Mesendoderm (in vitro differentiated cells): ENCODE results near the gene RPS6KA5.
"Not testable (repeated sequence)": the region's sequence is repeated elsewhere in the genome, so short reads cannot be mapped to it uniquely, and the experiment has no call there.

Experiments used
- DNase-seq: peaks from one replicate; pipeline ENCODE4 v3.0.0; 2013
- H2AK5ac ChIP-seq: 2 replicates; pipeline ENCODE4 v1.6.1; 2013; ENCODE audit warnings: low read length, inconsistent platforms
- H2BK120ac ChIP-seq: 2 replicates; pipeline ENCODE4 v1.6.1; 2013; ENCODE audit warnings: low read depth, mild to moderate bottlenecking, low read length, moderate library complexity, mixed read lengths
- H2BK15ac ChIP-seq: replicated peaks from 2 replicates; pipeline ENCODE4 v1.6.1; 2013; ENCODE audit warnings: low read depth, mild to moderate bottlenecking, moderate library complexity
- H2BK5ac ChIP-seq: 2 replicates; pipeline ENCODE4 v1.6.1; 2013; ENCODE audit warnings: low read length, inconsistent platforms
- H3K18ac ChIP-seq: 2 replicates; pipeline ENCODE4 v1.6.1; 2013; ENCODE audit warnings: mild to moderate bottlenecking, low read length, mixed read lengths
- H3K23ac ChIP-seq: one replicate; pipeline ENCODE4 v1.6.1; 2013; ENCODE audit warnings: low read length
- H3K27ac ChIP-seq: 2 replicates; pipeline ENCODE4 v1.5.1; 2013; ENCODE audit warnings: low read depth, mild to moderate bottlenecking, inconsistent platforms, low read length, moderate library complexity
- H3K27me3 ChIP-seq: 2 replicates; pipeline ENCODE4 v1.6.1; 2013; ENCODE audit warnings: low read length, control low read depth, mild to moderate bottlenecking, inconsistent platforms; ENCODE audit not compliant: insufficient read depth, poor library complexity
- H3K36me3 ChIP-seq: 2 replicates; pipeline ENCODE4 v1.6.1; 2013; ENCODE audit warnings: low read length, inconsistent platforms; ENCODE audit not compliant: control insufficient read depth, insufficient read depth
- H3K4ac ChIP-seq: one replicate; pipeline ENCODE4 v1.6.1; 2013; ENCODE audit warnings: low read depth, mild to moderate bottlenecking, low read length, moderate library complexity
- H3K4me1 ChIP-seq: 2 replicates; pipeline ENCODE4 v1.6.1; 2013; ENCODE audit warnings: low read depth, low read length, inconsistent platforms; ENCODE audit not compliant: control insufficient read depth
- H3K4me2 ChIP-seq: 2 replicates; pipeline ENCODE4 v1.6.1; 2013; ENCODE audit warnings: low read length
- H3K4me3 ChIP-seq: 2 replicates; pipeline ENCODE4 v1.5.1; 2013; ENCODE audit warnings: mild to moderate bottlenecking, low read length
- H3K56ac ChIP-seq: one replicate; pipeline ENCODE4 v1.6.1; 2013; ENCODE audit warnings: low read length
- H3K79me1 ChIP-seq: 2 replicates; pipeline ENCODE4 v1.6.1; 2013; ENCODE audit warnings: low read length, inconsistent platforms
- H3K79me2 ChIP-seq: 2 replicates; pipeline ENCODE4 v1.6.1; 2013; ENCODE audit warnings: mild to moderate bottlenecking, low read length; ENCODE audit not compliant: control insufficient read depth, insufficient read depth
- H3K9ac ChIP-seq: 2 replicates; pipeline ENCODE4 v1.6.1; 2013; ENCODE audit warnings: low read length, inconsistent platforms
- H4K5ac ChIP-seq: one replicate; pipeline ENCODE4 v1.6.1; 2013; ENCODE audit warnings: low read length
- H4K8ac ChIP-seq: one replicate; pipeline ENCODE4 v1.6.1; 2013; ENCODE audit warnings: low read depth, mild to moderate bottlenecking, control low read depth, low read length, moderate library complexity
- whole genome bisulfite sequencing: extraction: QIAGEN DNeasy Blood & Tissue Kit; methylation state at CpG from one replicate; pipeline ENCODE4 v1.1.7; 2013; ENCODE audit warnings: low lambda C conversion rate, missing lambda C conversion rate; ENCODE audit not compliant: insufficient coverage; ENCODE audit errors: extremely low coverage; 5-methylcytosine and 5-hydroxymethylcytosine counted together

Gene RPS6KA5

GRCh38 chr14:90986510-90986909 lies 73.9 kb downstream of the RPS6KA5 start:
- Histone ChIP-seq H4K8ac (no peak overlapping the region), H3K36me3 (no peaks in the 10 kb centered on the region), H2BK5ac (no peak overlapping the region), H3K23ac (no peak overlapping the region), H3K4ac (no peak overlapping the region), H3K4me2 (no peak overlapping the region), H3K56ac (no peak overlapping the region), H3K27me3 (no peaks in the 10 kb centered on the region), H2BK120ac (no peak overlapping the region), H3K4me3 (no peak overlapping the region), H3K4me1 (no peaks in the 10 kb centered on the region), H3K79me2 (no peaks in the 10 kb centered on the region), H3K79me1 (no peaks in the 10 kb centered on the region), H3K27ac (no peak overlapping the region), H4K5ac (no peak overlapping the region), H3K18ac (no peak overlapping the region), H2BK15ac (no peak overlapping the region), H2AK5ac (no peak overlapping the region), H3K9ac (no peak overlapping the region)
- peak; percentile 19 for DNase-seq
- no CpG with 5 or more reads among the region's 1 CpG for WGBS

- H3K23ac ChIP-seq = no peak overlapping the region
- H3K4ac ChIP-seq = no peak overlapping the region
- no peak overlapping the region for H4K5ac ChIP-seq
- no peak overlapping the region for H2BK5ac ChIP-seq
- no peak overlapping the region for H4K8ac ChIP-seq
- H3K4me3 ChIP-seq = no peak overlapping the region
- H3K18ac ChIP-seq = no peak overlapping the region
- H3K56ac ChIP-seq = no peak overlapping the region
- H3K79me1 ChIP-seq = no peaks in the 10 kb centered on the region
- no CpG with 5 or more reads among the region's 1 CpG for WGBS
- no peaks in the 10 kb centered on the region for H3K4me1 ChIP-seq
- H2AK5ac ChIP-seq = no peak overlapping the region
- H3K9ac ChIP-seq = no peak overlapping the region
- no peak for DNase-seq
- no peak overlapping the region for H3K4me2 ChIP-seq
- H3K27me3 ChIP-seq = no peaks in the 10 kb centered on the region
- no peak overlapping the region for H2BK120ac ChIP-seq
- H3K27ac ChIP-seq = no peak overlapping the region
- no peaks in the 10 kb centered on the region for H3K36me3 ChIP-seq
- no peaks in the 10 kb centered on the region for H3K79me2 ChIP-seq
- no peak overlapping the region for H2BK15ac ChIP-seq
Measured at GRCh38 chr14:90985601-90986242, 74.7 kb downstream of the RPS6KA5 start.

GRCh38 chr14:90983560-90983959 lies 76.9 kb downstream of the RPS6KA5 start:
- no peaks in the 10 kb centered on the region for H3K79me1 ChIP-seq
- H4K5ac ChIP-seq = no peak overlapping the region
- H3K23ac ChIP-seq = no peak overlapping the region

GRCh38 chr14:90981636-90982035 lies 78.8 kb downstream of the RPS6KA5 start:
- no peaks in the 10 kb centered on the region for H3K79me2 ChIP-seq

More at GRCh38 chr14:90983560-90983959, 76.9 kb downstream of the RPS6KA5 start:
- no peak overlapping the region for H3K4me2 ChIP-seq
- H4K8ac ChIP-seq = no peak overlapping the region
- H3K79me2 ChIP-seq = no peaks in the 10 kb centered on the region
- H3K9ac ChIP-seq = no peak overlapping the region
- no CpG with 5 or more reads among the region's 4 CpGs for WGBS
- H2BK5ac ChIP-seq = no peak overlapping the region
- H3K27ac ChIP-seq = no peak overlapping the region
- H2BK120ac ChIP-seq = no peak overlapping the region
- H3K27me3 ChIP-seq = no peaks in the 10 kb centered on the region
- H3K4me3 ChIP-seq = no peak overlapping the region
- H3K4me1 ChIP-seq = no peaks in the 10 kb centered on the region
- H3K18ac ChIP-seq = no peak overlapping the region
- no peak overlapping the region for H2AK5ac ChIP-seq
- H3K56ac ChIP-seq = no peak overlapping the region
- no peak for DNase-seq
- H3K4ac ChIP-seq = no peak overlapping the region
- H2BK15ac ChIP-seq = no peak overlapping the region
- no peaks in the 10 kb centered on the region for H3K36me3 ChIP-seq

GRCh38 chr14:90980636-90981035 lies 79.8 kb downstream of the RPS6KA5 start:
- not testable (repeated sequence) for H3K4me2 ChIP-seq, H3K4ac ChIP-seq, H3K23ac ChIP-seq, H3K27ac ChIP-seq, H3K79me1 ChIP-seq, H3K56ac ChIP-seq, DNase-seq, H3K9ac ChIP-seq, H2AK5ac ChIP-seq, H3K18ac ChIP-seq, H3K4me3 ChIP-seq, H4K8ac ChIP-seq, H4K5ac ChIP-seq, H3K79me2 ChIP-seq, H3K4me1 ChIP-seq, H2BK5ac ChIP-seq, H3K36me3 ChIP-seq, H2BK120ac ChIP-seq, H2BK15ac ChIP-seq, H3K27me3 ChIP-seq
- WGBS = no CpG with 5 or more reads among the region's 3 CpGs

More at GRCh38 chr14:90981636-90982035, 78.8 kb downstream of the RPS6KA5 start:
- no peak overlapping the region for H4K8ac ChIP-seq
- no peak overlapping the region for H2BK120ac ChIP-seq
- no peak overlapping the region for H2AK5ac ChIP-seq
- no peak overlapping the region for H2BK15ac ChIP-seq
- no peak overlapping the region for H3K23ac ChIP-seq
- no peaks in the 10 kb centered on the region for H3K4me1 ChIP-seq
- H2BK5ac ChIP-seq = no peak overlapping the region
- no peaks in the 10 kb centered on the region for H3K36me3 ChIP-seq
- no peak overlapping the region for H3K9ac ChIP-seq
- no peak overlapping the region for H3K56ac ChIP-seq
- H3K18ac ChIP-seq = no peak overlapping the region
- no peak overlapping the region for H3K4me3 ChIP-seq
- H3K4ac ChIP-seq = no peak overlapping the region
- H3K4me2 ChIP-seq = no peak overlapping the region
- no peak overlapping the region for H4K5ac ChIP-seq
- H3K79me1 ChIP-seq = no peaks in the 10 kb centered on the region
- no peak overlapping the region for H3K27ac ChIP-seq
- DNase-seq = peak; percentile 12
- H3K27me3 ChIP-seq = no peaks in the 10 kb centered on the region
- WGBS = no CpG with 5 or more reads among the region's 3 CpGs

- Histone ChIP-seq H3K56ac (no peak overlapping the region), H3K18ac (no peak overlapping the region), H3K36me3 (no peaks in the 10 kb centered on the region), H3K23ac (no peak overlapping the region), H3K4me1 (no peaks in the 10 kb centered on the region), H4K5ac (no peak overlapping the region), H2BK5ac (no peak overlapping the region), H3K9ac (no peak overlapping the region), H3K27ac (no peak overlapping the region), H3K79me1 (no peaks in the 10 kb centered on the region), H2AK5ac (no peak overlapping the region), H2BK120ac (no peak overlapping the region), H3K79me2 (no peaks in the 10 kb centered on the region), H2BK15ac (no peak overlapping the region), H4K8ac (no peak overlapping the region), H3K4me3 (no peak overlapping the region), H3K4me2 (no peak overlapping the region), H3K27me3 (no peaks in the 10 kb centered on the region), H3K4ac (no peak overlapping the region)
- DNase-seq = no peak
- WGBS = no CpG with 5 or more reads among the region's 5 CpGs
Measured at GRCh38 chr14:90979515-90979914, 80.9 kb downstream of the RPS6KA5 start.
